DLD1 (cell line): ENCODE results near the gene XIRP1.
"Not testable (repeated sequence)": the region's sequence is repeated elsewhere in the genome, so short reads cannot be mapped to it uniquely, and the experiment has no call there.

Experiments used
- in situ Hi-C: cut with HindIII; loops from 2 replicates; pipeline ENCODE4 v1.10.0; 2017; ENCODE audit warnings: low sequenced_read_pairs

XIRP1 gene, protein sequence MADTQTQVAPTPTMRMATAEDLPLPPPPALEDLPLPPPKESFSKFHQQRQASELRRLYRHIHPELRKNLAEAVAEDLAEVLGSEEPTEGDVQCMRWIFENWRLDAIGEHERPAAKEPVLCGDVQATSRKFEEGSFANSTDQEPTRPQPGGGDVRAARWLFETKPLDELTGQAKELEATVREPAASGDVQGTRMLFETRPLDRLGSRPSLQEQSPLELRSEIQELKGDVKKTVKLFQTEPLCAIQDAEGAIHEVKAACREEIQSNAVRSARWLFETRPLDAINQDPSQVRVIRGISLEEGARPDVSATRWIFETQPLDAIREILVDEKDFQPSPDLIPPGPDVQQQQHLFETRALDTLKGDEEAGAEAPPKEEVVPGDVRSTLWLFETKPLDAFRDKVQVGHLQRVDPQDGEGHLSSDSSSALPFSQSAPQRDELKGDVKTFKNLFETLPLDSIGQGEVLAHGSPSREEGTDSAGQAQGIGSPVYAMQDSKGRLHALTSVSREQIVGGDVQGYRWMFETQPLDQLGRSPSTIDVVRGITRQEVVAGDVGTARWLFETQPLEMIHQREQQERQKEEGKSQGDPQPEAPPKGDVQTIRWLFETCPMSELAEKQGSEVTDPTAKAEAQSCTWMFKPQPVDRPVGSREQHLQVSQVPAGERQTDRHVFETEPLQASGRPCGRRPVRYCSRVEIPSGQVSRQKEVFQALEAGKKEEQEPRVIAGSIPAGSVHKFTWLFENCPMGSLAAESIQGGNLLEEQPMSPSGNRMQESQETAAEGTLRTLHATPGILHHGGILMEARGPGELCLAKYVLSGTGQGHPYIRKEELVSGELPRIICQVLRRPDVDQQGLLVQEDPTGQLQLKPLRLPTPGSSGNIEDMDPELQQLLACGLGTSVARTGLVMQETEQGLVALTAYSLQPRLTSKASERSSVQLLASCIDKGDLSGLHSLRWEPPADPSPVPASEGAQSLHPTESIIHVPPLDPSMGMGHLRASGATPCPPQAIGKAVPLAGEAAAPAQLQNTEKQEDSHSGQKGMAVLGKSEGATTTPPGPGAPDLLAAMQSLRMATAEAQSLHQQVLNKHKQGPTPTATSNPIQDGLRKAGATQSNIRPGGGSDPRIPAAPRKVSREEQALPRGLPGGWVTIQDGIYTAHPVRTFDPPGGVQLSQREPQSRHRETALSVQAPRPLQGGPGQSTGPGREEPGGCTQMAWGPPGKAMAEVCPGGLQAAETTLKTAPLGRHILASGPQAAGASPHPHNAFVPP (N-terminal part only)

DNA sequence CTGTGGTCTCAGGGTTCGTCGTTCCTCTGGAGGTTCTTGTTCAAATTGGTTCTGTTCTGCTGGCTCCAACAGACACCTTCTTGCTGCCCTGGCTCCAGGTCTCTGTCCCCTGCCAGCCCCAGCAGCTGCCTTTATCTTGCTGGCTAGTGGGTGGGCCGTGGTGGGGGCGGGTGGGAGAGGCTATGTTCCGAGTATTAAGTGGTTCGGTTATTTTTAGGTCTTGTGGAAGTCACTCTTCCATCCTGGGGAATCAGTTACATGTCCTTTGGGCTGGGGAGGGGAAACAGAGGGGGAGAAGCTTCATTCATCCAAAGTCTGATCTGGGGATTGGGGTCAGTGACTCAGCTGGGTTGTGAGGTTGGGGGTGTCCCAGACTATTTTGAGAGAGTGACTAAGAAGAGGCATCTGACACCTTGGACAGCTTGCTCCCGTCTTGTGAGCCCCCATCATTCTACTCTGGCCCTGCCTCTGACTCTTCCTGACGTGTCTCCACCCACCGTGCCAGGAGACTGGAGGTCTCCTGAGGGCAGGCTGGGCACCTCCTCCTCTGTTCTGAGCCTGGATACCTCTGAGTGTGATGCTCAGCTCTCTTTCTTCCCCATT, at the start of gene XIRP1:
XIRP1 (minus strand) TSS at position 106 of the 603 bp plus-strand sequence. CDS start 3,150 bp downstream, outside the sequence.
- in situ Hi-C loops, result loop anchor here (5.0 kb wide), 1 partner anchor 70 kb away; no protein-coding TSS in a partner anchor

DNA sequence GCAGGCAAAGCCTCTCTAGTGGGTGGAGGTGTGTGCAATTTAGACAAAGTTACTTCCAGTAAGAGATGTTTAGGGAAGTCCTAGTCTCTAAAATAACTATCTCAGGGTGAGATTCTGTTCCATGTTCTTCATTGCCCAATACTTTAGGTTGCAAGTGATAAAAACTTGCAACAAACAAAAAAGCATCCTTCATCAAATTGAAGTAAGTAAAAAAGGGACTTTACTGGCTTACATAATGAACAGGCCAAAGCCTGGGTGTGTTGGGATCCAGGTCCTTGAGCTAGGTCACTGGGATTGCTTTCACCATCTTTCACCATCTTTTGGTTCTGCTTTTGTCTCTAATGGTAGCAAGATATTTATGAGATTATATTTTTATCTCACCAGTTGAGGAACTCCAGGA, 49.2 kb upstream of the XIRP1 start:
- in situ Hi-C loops, result no loop called here

DNA sequence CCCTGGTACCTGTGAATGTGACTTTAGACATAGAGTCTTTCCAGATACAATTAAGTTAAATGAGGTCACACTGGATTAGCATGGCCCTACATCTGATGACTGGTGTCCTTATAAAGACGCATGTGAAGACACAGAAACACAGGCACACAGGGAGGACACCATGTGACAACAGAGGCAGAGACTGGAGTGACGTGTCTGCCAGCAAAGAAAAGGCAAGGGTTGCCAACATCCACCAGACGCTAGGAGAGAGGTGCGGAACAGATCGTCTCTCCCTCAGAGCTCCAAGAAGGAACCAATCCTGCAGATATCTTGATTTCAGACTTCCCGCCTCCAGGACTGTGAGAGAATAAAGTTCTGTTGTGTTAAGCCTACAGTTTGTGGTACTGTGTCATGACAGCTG, 44.6 kb upstream of the XIRP1 start:
- in situ Hi-C loops, result no loop called here

DNA sequence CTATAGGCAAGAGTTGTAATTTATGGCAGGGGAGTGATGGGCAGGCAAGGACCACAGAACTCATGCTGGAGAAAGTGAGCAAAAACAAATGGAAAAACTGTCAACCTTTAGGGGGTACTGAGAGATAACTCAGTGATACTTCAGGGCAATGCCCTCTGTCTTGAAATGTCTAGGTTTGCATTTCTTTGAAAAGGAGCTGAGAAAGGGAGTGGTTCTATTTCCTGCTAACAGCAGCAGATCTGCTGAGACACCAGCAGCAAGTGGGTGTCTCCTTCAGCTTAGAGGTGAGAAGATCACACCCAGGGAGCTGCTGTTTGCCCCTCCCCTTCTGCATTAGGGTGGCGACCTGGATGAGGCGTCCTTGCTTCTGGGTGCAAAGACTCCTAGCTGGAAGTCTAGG, 42.3 kb upstream of the XIRP1 start:
- in situ Hi-C loops, result no loop called here

DNA sequence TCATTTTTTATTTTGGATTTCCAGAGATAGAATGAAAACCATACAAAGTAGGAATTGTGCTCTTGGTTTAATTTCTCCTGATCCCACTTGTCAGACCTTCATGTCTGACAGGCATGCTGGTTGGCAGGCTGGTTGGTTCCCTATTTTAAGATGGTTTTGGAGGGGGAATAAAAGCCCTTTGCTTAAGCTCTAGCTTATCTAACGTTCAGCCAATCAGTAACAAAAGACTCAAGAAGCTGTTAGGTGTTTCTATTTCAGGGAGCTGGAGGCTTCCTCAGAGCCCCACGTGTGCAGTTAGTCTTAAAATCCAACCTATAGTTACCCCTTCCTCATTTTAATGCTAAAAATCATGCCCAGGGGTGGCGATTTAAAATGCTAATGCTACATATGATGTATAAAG, 40.5 kb upstream of the XIRP1 start:
- in situ Hi-C loops, result no loop called here

DNA sequence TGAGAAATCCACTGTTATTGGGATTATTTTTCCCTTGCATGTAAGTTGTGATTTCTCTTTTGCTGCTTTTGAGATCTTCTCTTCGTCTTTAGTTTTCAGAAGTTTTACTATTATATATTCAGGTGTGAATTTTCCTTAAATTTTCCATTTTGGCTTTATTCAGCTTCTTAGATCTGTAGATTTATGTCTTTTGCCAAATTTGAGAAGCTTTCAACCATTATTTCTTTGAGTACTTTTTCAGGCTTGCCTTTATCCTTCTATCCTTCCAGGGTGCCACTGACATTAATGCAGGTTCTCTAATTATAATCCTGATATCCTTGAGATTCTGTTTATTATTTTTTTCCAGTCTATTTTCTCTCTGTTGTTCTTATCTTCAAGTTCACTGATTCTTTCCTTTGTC, 38.1 kb upstream of the XIRP1 start:
- in situ Hi-C loops, result no loop called here

DNA sequence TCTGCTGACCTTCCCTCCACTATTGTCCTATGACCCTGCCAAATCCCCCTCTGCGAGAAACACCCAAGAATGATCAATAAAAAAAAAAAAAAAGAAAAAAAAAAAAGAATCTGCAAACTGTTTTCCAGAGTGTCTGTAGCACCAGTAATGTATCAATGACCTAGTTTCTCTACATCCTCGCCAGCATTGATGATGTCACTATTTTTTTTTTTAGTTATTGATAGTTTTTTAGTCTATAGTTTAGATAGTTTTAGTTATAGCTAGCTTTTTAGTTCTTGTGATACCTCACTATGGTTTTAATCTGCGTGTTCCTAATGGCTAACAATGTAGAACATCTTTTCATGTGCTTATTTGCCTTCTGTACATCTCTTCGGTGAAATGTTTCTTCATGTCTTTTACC, 36.1 kb upstream of the XIRP1 start:
- in situ Hi-C loops, result no loop called here

DNA sequence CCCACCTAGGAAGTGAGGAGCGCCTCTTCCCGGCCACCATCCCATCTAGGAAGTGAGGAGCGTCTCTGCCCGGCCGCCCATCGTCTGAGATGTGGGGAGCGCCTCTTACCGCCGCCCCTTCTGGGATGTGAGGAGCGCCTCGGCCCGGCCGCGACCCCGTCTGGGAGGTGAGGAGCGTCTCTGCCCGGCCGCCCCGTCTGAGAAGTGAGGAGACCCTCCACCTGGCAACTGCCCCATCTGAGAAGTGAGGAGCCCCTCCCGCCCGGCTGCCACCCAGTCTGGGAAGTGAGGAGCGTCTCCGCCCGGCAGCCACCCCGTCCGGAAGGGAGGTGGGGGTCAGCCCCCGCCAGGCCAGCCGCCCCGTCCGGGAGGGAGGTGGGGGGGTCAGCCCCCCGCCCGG, 35.2 kb upstream of the XIRP1 start:
- in situ Hi-C loops, result not testable (repeated sequence)

DNA sequence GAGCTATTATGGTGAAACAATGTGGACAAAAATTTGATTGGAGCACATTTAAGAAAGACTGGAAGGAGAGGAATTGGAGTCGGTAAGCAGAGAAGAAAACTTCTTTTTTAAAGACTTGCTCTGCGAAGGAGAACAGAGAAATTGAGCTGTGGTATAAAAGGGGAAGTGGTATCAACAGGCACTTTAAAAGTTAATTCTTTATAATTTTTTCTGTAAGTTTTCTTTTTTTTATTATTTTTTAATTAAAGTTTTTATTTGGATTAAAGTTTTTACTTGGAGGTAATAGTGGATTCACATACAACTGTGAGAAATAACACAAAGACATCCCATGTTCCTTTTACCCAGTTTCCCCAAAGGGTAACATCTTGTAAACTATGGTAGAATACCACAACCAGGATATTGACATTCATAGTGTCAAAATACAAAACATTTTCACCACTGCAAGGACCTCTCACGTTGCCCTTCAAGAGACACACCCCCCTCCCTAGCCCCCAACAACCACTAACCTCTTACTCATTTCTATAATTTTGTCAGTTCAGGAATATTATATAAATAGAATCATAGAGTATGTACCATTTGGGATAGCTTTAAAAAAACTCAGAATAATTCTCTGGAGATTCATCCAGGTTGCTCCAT, 33.8 kb upstream of the XIRP1 start:
- in situ Hi-C loops, result no loop called here

DNA sequence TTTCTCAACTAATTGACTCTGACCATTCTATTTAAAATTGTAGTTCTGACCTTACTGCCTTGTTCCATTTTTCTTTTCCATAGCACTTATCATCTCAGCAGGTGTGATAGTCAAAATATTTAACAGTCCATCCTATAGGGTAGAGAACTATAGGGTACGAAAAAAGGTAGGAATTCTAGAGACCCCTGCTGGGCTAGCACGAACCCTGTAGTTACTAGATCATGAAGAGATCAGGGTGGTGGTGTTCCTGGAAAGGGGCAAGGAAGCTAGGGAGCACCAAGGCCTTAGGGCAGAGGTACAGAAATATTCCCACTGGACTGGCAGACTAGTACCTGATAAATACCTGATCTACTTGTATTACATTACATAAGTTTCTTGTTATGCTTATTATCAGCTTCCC, 31.9 kb upstream of the XIRP1 start:
- in situ Hi-C loops, result no loop called here

DNA sequence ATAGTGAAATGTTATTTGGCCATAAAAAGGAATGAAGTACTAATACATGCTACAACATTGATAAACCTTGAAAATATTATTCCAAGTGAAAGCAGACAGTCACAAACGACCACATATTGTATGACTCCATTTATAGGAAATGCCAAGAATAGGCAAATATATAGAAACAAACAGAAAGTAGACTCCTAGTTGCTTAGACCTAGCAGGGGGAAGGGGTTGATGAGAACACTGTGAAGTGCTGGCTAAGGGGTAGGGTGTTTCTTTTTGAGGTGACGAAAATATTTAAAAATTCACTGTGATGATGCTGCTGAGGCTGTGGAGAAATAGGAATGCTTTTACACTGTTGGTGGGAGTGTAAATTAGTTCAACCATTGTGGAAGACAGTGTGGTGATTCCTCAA, 30.5 kb upstream of the XIRP1 start:
- in situ Hi-C loops, result no loop called here

DNA sequence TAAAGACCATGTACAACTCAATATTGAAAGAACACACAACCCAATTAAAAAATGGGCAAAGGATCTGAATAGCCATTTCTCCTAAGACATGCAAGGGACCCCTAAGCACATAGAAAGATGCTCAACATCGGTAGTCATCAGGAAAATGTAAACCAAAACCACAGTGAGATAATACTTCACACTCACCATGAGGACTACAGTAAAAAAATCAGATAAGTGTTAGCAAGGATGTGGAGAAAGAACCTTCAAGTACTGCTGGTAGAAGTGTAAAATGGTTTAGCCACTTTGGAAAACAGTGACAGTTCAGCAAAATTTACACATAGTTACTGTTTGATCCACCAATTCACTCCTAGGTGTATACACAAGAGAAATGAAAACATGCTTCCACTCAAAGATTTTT, 30.1 kb upstream of the XIRP1 start:
- in situ Hi-C loops, result no loop called here

DNA sequence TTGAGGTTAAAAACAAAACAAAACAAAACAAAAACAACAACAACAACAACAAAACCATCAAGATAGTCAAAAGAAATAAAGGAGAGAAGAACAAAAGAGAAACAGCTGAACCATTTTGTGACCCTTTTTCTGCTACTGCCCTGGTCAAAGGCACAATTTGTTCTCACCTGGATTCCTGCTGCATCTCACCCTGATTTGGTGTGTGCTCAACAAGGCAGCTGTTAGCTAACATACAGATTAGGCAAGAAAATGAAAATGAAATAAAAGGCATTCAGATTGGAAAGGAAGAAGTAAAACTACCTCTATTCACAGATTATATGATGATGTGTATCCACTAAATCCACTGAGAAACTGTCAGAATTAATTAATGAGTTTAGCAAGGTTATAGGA, 28.7 kb upstream of the XIRP1 start:
- in situ Hi-C loops, result no loop called here

DNA sequence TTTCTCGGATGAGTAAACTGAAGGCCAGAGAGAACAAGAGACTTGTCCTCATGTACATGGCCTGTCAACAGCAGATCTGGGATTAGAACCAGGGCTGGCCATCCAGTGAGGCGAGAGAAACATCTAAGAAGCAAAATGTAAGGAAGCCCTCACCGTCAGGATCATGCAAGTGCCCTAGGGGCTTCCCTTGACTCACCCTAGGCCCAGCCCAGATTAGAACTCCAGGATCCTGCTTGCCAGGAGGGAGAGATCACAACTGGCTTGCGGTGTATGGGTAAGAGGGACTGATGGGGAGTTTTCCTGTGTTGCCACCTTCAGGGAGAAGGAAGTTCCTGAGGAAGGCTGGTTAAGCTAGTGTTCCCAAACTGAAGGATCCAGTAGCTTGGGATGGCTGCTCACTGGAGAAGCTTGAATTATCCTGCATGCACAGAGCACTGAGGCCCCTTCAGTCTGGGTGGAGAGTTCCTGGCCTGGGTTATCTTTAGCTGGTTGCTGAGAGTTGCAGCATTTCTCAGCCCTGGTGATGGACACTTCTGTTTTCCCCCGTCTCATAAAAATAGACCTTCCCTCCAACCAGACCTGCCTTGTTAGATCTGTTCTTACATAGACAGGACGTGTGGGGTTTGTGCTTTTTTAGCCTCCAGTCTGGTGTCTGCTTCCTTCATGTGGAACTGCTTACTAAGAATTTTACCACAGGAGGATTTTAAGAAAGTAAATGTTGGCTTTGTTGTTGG, 28.2 kb upstream of the XIRP1 start:
- in situ Hi-C loops, result no loop called here

DNA sequence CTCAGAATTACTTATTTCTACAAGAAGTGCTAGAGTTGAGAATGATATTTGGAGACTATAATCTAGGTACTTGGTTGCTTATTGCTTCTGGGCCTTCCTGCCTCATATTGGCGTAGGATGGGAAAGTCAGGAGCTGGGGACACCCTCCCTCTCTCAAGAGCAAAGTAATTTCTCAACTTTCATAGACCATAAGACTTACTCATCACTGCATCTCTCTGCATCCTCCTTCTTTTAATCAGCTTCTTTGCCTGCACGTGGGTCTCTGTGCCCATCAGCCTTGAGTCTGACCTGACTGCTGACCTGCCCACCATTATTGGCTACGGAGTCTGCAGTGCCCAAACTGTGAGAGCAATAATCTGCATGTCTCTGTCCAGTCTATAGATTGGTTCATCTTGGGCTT, 27.3 kb upstream of the XIRP1 start:
- in situ Hi-C loops, result no loop called here

DNA sequence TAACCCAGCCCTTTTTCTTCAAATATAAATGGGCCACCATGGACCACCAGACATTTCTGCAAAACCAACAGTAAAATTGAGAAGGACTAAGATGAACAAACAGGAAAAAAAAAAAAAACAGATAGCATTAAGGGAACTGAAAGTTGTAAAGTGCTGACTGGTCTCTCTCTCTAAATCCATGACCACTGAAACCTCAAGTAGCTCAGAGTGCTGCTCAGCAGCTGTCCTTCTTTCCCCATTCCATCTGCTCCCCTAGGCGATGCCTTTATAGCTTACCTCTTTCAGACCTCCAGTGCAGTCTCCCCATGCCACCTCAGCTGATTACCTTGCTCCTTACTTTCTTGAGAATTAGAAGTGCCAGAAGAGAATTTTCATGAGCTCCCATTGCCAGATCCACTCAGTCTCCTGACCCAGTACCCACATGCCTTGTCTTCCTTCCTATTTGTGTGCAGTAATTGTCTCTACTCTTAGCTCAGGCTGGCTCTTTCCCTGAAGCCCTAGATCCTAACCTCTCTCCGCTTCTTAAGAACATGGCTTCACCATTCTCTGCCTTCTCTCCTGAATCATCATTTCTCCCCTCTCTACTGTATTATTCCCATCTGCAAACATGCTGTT, 23.9 kb upstream of the XIRP1 start:
- in situ Hi-C loops, result no loop called here

DNA sequence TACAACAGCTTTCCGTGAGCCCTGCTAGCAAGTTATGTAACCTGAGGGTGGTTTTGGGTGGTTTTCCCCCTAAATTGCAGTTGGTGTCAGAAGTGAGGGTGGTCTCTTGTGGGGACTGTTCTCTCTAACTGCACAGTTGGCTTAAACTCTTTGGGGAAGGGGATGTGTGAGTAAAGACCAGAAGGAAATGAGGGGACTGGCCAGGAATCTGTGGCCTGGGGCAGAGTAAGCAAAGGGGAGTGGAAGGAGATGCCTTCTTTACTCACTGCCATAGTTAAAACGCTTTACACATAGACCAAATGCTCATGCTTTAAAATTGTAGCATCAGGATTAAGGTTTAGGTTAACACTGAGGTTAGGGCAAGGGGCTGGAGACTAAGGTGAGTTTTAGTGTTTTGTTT, 21.2 kb upstream of the XIRP1 start:
- in situ Hi-C loops, result no loop called here

DNA sequence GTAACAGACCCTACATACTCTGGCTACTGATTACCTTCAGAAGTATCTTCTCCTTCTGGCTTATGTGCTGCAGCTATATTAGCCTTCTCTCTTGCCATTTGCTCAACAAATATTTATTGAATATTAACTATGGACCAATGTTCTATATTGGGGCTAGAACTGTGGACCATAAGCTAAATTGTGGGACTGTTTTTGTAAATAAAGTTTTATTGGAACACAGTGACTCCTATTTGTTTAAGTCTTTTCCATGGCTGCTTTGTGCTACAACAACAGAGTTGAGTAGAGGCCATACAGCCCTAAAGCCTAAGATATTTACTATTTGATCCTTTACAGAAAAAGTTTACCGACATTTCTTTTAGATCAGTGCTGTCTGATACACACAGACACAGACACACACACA, 20.3 kb upstream of the XIRP1 start:
- in situ Hi-C loops, result no loop called here
